ENCODE results near the gene ZNF57. TPM values are rescaled to one million over a fixed set of nuclear protein-coding genes. Genes with fewer than 3 reads are reported as not detected.

ZNF57 gene
- total and polyA plus RNA-seq, 2 of the 13 experiments (the other 11 are each of a cell fraction or from before 2014, with no cell fraction given), result 6.6 to 17.5 TPM

DNA sequence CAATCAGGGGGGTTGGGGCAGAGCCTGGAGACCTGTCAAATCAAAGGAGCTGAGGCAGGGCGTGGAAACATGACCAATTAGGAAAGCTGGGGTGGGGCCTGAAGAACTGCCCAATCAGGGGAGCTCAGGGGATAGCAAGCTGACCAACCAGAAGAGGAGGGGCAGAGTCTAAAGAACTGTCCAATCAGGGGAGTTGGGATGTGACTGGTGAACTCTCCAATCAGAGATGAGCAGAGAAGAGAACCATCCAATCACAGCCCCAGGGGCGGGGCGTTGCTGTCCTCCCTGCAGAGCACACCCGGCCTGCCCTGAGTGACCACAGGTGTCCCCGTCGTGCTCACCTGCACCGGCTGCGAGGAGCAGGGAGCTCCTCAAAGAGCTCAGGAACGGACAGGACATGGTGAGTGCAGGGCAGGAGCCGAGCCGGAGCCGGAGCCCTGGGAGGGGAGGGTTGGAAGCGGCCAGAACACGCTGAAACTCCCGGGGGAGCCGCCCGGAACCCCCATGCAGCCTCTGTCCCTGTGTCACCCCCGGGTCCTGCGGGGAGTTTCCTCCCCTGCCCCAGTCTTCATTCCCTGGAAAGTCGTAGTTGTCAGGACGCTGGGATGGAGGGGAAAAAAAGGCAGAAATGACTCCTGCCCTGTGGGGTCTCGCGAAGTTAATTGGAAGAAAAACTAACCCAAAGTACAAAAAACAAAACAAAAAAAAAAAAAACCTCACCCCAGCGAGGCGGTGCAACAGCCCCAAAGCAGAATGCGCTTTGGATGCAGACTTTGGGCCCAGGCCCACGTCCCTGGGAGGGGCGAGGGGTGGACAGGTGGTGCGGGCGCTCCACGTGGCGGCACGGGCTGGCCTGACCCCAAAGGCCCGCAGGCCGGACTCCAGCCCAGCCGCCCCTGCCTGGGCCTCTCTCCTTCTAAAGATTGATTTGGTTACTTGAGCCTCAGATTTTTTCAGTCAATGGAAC, 33.4 kb upstream of the ZNF57 start, which contains the start of gene ZNF556 (continued):
- TF ChIP-seq, protein P1, sequence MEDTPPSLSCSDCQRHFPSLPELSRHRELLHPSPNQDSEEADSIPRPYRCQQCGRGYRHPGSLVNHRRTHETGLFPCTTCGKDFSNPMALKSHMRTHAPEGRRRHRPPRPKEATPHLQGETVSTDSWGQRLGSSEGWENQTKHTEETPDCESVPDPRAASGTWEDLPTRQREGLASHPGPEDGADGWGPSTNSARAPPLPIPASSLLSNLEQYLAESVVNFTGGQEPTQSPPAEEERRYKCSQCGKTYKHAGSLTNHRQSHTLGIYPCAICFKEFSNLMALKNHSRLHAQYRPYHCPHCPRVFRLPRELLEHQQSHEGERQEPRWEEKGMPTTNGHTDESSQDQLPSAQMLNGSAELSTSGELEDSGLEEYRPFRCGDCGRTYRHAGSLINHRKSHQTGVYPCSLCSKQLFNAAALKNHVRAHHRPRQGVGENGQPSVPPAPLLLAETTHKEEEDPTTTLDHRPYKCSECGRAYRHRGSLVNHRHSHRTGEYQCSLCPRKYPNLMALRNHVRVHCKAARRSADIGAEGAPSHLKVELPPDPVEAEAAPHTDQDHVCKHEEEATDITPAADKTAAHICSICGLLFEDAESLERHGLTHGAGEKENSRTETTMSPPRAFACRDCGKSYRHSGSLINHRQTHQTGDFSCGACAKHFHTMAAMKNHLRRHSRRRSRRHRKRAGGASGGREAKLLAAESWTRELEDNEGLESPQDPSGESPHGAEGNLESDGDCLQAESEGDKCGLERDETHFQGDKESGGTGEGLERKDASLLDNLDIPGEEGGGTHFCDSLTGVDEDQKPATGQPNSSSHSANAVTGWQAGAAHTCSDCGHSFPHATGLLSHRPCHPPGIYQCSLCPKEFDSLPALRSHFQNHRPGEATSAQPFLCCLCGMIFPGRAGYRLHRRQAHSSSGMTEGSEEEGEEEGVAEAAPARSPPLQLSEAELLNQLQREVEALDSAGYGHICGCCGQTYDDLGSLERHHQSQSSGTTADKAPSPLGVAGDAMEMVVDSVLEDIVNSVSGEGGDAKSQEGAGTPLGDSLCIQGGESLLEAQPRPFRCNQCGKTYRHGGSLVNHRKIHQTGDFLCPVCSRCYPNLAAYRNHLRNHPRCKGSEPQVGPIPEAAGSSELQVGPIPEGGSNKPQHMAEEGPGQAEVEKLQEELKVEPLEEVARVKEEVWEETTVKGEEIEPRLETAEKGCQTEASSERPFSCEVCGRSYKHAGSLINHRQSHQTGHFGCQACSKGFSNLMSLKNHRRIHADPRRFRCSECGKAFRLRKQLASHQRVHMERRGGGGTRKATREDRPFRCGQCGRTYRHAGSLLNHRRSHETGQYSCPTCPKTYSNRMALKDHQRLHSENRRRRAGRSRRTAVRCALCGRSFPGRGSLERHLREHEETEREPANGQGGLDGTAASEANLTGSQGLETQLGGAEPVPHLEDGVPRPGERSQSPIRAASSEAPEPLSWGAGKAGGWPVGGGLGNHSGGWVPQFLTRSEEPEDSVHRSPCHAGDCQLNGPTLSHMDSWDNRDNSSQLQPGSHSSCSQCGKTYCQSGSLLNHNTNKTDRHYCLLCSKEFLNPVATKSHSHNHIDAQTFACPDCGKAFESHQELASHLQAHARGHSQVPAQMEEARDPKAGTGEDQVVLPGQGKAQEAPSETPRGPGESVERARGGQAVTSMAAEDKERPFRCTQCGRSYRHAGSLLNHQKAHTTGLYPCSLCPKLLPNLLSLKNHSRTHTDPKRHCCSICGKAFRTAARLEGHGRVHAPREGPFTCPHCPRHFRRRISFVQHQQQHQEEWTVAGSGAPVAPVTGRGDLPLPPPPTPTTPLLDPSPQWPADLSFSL (CRISPR knock-in tag; IDR thresholded peaks at IDR 0.05), result no peak
- TF ChIP-seq ZFX (CRISPR knock-in tag; IDR thresholded peaks at IDR 0.05; ENCODE audit: low read depth) (peak; percentile 89), NR2F6 (IDR thresholded peaks at IDR 0.05) (peak; percentile 28; the same call in 1 of the 2 replicates), NR2F6 (CRISPR knock-in tag; IDR thresholded peaks at IDR 0.05) (peak; percentile 43; the same call in 1 of the 2 replicates), SOX5 (CRISPR knock-in tag; IDR thresholded peaks at IDR 0.05; ENCODE audit: borderline replicate concordance) (0 out of 2 replicates have a peak, but pooled peaks have one; percentile 9), ELF4 (CRISPR knock-in tag; IDR thresholded peaks at IDR 0.05; ENCODE audit: borderline replicate concordance) (0 out of 2 replicates have a peak, but pooled peaks have one; percentile 39), HNRNPK (IDR thresholded peaks at IDR 0.05; ENCODE audit: low read depth, low read length, poor library complexity, severe bottlenecking) (no peak), ZNF670 (CRISPR knock-in tag; IDR thresholded peaks at IDR 0.05; ENCODE audit: borderline replicate concordance) (no peak)
- TF ChIP-seq, protein P2, sequence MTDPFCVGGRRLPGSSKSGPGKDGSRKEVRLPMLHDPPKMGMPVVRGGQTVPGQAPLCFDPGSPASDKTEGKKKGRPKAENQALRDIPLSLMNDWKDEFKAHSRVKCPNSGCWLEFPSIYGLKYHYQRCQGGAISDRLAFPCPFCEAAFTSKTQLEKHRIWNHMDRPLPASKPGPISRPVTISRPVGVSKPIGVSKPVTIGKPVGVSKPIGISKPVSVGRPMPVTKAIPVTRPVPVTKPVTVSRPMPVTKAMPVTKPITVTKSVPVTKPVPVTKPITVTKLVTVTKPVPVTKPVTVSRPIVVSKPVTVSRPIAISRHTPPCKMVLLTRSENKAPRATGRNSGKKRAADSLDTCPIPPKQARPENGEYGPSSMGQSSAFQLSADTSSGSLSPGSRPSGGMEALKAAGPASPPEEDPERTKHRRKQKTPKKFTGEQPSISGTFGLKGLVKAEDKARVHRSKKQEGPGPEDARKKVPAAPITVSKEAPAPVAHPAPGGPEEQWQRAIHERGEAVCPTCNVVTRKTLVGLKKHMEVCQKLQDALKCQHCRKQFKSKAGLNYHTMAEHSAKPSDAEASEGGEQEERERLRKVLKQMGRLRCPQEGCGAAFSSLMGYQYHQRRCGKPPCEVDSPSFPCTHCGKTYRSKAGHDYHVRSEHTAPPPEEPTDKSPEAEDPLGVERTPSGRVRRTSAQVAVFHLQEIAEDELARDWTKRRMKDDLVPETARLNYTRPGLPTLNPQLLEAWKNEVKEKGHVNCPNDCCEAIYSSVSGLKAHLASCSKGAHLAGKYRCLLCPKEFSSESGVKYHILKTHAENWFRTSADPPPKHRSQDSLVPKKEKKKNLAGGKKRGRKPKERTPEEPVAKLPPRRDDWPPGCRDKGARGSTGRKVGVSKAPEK (CRISPR knock-in tag; IDR thresholded peaks at IDR 0.05; ENCODE audit: borderline replicate concordance), result 0 out of 2 replicates have a peak, but pooled peaks have one; percentile 64
- TF ChIP-seq, protein P3, sequence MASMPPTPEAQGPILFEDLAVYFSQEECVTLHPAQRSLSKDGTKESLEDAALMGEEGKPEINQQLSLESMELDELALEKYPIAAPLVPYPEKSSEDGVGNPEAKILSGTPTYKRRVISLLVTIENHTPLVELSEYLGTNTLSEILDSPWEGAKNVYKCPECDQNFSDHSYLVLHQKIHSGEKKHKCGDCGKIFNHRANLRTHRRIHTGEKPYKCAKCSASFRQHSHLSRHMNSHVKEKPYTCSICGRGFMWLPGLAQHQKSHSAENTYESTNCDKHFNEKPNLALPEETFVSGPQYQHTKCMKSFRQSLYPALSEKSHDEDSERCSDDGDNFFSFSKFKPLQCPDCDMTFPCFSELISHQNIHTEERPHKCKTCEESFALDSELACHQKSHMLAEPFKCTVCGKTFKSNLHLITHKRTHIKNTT (CRISPR knock-in tag; IDR thresholded peaks at IDR 0.05), result no peak
- TF ChIP-seq, protein P4, sequence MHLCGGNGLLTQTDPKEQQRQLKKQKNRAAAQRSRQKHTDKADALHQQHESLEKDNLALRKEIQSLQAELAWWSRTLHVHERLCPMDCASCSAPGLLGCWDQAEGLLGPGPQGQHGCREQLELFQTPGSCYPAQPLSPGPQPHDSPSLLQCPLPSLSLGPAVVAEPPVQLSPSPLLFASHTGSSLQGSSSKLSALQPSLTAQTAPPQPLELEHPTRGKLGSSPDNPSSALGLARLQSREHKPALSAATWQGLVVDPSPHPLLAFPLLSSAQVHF (CRISPR knock-in tag; IDR thresholded peaks at IDR 0.05), result no peak
- TF ChIP-seq, protein P5, sequence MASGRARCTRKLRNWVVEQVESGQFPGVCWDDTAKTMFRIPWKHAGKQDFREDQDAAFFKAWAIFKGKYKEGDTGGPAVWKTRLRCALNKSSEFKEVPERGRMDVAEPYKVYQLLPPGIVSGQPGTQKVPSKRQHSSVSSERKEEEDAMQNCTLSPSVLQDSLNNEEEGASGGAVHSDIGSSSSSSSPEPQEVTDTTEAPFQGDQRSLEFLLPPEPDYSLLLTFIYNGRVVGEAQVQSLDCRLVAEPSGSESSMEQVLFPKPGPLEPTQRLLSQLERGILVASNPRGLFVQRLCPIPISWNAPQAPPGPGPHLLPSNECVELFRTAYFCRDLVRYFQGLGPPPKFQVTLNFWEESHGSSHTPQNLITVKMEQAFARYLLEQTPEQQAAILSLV (CRISPR knock-in tag; IDR thresholded peaks at IDR 0.05; ENCODE audit: borderline replicate concordance), result peak; percentile 41; the same call in 1 of the 2 replicates
